Hippocampal formation (tissue), 2 donors: ENCODE data around the gene FAM174C.
A peak's percentile ranks its signal among the peaks of the same experiment; 100 is the strongest.

ENCODE experiments used
- DNase-seq, 2 donors: peaks; one replicate each; lab custom pipeline; 2025; lab: John Stamatoyannopoulos, UW

The FAM174C gene

GRCh38 chr19:1275260-1275975, at the start of gene FAM174C:
Gene FAM174C, plus strand, starts transcription at chr19:1275530. Its CDS starts 20 bp downstream, at chr19:1275550.
- peak; percentile 85 to 94 for DNase-seq

- DNase-seq: no peak
These were observed 49.2 kb upstream of the FAM174C start for GRCh38 chr19:1226227-1226518.

GRCh38 chr19:1226522-1227303, 48.6 kb upstream of the FAM174C start:
- DNase-seq: no peak

- DNase-seq: no peak
These were observed 47.9 kb upstream of the FAM174C start for GRCh38 chr19:1227304-1228054.

- no peak for DNase-seq
These were observed 47.0 kb upstream of the FAM174C start for GRCh38 chr19:1228161-1228957.

GRCh38 chr19:1229056-1229923, 46.0 kb upstream of the FAM174C start:
- DNase-seq: no peak

- no peak for DNase-seq
These were observed 45.2 kb upstream of the FAM174C start for GRCh38 chr19:1229924-1230782.

GRCh38 chr19:1230783-1231489, 44.4 kb upstream of the FAM174C start:
- DNase-seq: no peak

- DNase-seq: no peak
These were observed 43.3 kb upstream of the FAM174C start for GRCh38 chr19:1231729-1232637.

- no peak for DNase-seq
These were observed 42.7 kb upstream of the FAM174C start for GRCh38 chr19:1232652-1233072.

- DNase-seq: no peak
These were observed 42.1 kb upstream of the FAM174C start for GRCh38 chr19:1233115-1233667.

GRCh38 chr19:1234051-1234954, 41.0 kb upstream of the FAM174C start:
- DNase-seq: no peak

GRCh38 chr19:1234955-1235380, 40.4 kb upstream of the FAM174C start:
- DNase-seq: no peak

- DNase-seq: no peak
These were observed 39.4 kb upstream of the FAM174C start for GRCh38 chr19:1235625-1236538.

GRCh38 chr19:1236576-1236975, 38.8 kb upstream of the FAM174C start:
- DNase-seq: no peak
